Endothelial cell (in vitro differentiated cells): ENCODE results near the gene KRTAP3-1. TPM values are rescaled to one million over a fixed set of nuclear protein-coding genes. Genes with fewer than 3 reads are reported as not detected.

ENCODE experiments used
- DNase-seq: peaks from one replicate; pipeline ENCODE4 v3.0.0; 2021; ENCODE audit warnings: low spot score
- H3K27ac Mint-ChIP-seq: one replicate; pipeline ENCODE4 v1.8.0; 2021; ENCODE audit warnings: mixed read lengths, inconsistent platforms; ENCODE audit not compliant: unreplicated experiment
- H3K27me3 Mint-ChIP-seq: one replicate; pipeline ENCODE4 v1.8.0; 2021; ENCODE audit warnings: mild to moderate bottlenecking, moderate library complexity, mixed read lengths, inconsistent platforms; ENCODE audit not compliant: unreplicated experiment
- H3K36me3 Mint-ChIP-seq: one replicate; pipeline ENCODE4 v1.8.0; 2021; ENCODE audit warnings: mild to moderate bottlenecking, low read depth, mixed read lengths, inconsistent platforms; ENCODE audit not compliant: unreplicated experiment
- H3K4me1 Mint-ChIP-seq: one replicate; pipeline ENCODE4 v1.8.0; 2021; ENCODE audit warnings: mild to moderate bottlenecking, mixed read lengths, inconsistent platforms; ENCODE audit not compliant: unreplicated experiment
- H3K4me3 Mint-ChIP-seq: one replicate; pipeline ENCODE4 v1.8.0; 2021; ENCODE audit warnings: mild to moderate bottlenecking, mixed read lengths, inconsistent platforms; ENCODE audit not compliant: unreplicated experiment
- H3K9me3 Mint-ChIP-seq: one replicate; pipeline ENCODE4 v1.8.0; 2021; ENCODE audit warnings: mixed read lengths, inconsistent platforms; ENCODE audit not compliant: unreplicated experiment
- total RNA-seq: library from RNA; stranded (reverse); fragmentation: NEBNext Ultra II Directional; extraction: Animal tissue kit (Norgen Biotek cat#: 25700); gene quantifications from one replicate; pipeline ENCODE4 v1.2.1, GENCODE V29; 2021; ENCODE audit not compliant: unreplicated experiment
- TF ChIP-seq, protein P1 (sequence below): fragments of 200-600 bp; sonication (generic); IDR thresholded peaks from one replicate; pipeline ENCODE4 v1.5.0; 2021; ENCODE audit warnings: antibody characterized with exemption; ENCODE audit not compliant: unreplicated experiment

The KRTAP3-1 gene
- total RNA-seq, 1 donor from 2014 or later = not detected

DNA sequence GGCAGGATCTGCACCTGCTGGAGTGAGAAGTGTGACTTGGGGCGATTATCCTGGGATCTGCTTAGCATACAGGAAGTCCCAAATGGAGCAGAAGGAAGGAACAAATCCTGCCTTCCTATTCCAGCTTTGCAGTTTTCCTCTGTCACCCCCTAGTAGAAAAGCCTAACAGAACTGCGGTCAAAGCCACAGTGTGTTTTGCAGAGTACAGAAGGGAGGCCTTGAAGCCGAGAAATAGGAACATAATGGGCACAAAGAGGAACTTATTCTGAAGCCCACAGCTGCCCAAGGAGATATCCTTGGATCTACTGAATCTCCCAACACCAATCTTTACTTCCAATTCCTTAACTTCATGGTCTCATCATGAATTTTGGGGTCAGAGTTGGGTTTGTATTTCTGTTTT is 9.6 kb upstream of the KRTAP3-1 start:
- H3K36me3 Mint-ChIP-seq = no peaks in the 10 kb centered on the region
- H3K27me3 Mint-ChIP-seq = no peaks in the 10 kb centered on the region

DNA sequence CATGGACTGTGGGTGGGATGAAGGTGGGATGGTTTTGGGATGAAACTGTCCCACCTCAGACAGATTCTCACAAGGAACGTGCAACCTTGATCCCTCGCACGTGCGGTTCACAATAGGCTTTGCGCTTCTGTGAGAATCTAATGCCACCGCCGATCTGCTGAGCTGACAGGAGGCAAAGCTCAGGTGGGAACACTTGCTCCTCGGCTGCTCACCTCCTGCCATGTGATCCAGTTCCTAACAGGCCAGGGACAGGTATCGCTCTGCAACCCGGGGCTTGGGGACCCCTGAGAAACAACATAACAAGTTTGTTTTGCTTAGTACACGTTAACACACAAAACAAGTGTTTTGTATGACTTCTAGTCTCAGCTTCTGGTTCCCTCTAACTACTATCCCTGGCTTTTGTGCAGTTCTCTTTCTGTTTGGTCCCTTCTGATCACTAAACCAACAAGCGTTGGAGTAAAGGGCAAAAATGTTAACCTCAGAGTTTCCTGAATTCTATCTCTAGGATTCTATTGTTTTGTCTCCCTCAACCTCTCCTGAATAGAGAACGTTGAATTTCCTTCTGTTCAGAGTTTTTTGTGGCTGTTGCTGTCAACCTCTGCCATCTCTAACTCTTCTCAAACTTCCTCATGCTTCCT is 7.8 kb upstream of the KRTAP3-1 start:
- H3K27ac Mint-ChIP-seq = no peak overlapping the region
- peaks cover 22% of the 10 kb centered on the region for H3K4me1 Mint-ChIP-seq
- no peak for DNase-seq
- H3K36me3 Mint-ChIP-seq = no peaks in the 10 kb centered on the region
- TF ChIP-seq, protein P1, sequence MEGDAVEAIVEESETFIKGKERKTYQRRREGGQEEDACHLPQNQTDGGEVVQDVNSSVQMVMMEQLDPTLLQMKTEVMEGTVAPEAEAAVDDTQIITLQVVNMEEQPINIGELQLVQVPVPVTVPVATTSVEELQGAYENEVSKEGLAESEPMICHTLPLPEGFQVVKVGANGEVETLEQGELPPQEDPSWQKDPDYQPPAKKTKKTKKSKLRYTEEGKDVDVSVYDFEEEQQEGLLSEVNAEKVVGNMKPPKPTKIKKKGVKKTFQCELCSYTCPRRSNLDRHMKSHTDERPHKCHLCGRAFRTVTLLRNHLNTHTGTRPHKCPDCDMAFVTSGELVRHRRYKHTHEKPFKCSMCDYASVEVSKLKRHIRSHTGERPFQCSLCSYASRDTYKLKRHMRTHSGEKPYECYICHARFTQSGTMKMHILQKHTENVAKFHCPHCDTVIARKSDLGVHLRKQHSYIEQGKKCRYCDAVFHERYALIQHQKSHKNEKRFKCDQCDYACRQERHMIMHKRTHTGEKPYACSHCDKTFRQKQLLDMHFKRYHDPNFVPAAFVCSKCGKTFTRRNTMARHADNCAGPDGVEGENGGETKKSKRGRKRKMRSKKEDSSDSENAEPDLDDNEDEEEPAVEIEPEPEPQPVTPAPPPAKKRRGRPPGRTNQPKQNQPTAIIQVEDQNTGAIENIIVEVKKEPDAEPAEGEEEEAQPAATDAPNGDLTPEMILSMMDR = no peak
- no peaks in the 10 kb centered on the region for H3K27me3 Mint-ChIP-seq
- H3K4me3 Mint-ChIP-seq = no peak overlapping the region
- H3K9me3 Mint-ChIP-seq = no peaks in the 10 kb centered on the region

More for the DNA sequence above, 9.6 kb upstream of the KRTAP3-1 start:
- H3K4me3 Mint-ChIP-seq = no peak overlapping the region
- H3K27ac Mint-ChIP-seq = no peak overlapping the region
- H3K9me3 Mint-ChIP-seq = no peaks in the 10 kb centered on the region
- TF ChIP-seq, protein P1 = no peak
- H3K4me1 Mint-ChIP-seq = peaks cover 22% of the 10 kb centered on the region
- DNase-seq = no peak

DNA sequence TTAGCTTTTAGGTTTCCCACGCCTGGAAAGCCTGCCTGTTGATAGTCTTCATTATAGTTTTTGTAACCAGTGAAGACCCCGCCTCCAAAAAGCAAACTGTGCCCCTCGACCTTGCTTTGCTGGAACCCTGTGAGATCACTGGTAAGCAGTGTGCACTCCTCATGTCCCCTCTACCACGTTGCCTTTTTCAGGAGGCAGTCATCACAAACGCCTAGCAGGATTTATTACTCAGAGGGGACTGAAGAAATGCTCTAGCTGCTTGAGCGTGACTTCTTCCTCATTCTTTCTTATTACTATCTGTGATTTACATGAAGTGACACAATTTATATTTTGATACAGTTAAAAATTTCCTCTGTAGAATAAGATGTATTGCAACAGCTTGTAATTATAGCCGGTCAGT is 6.5 kb upstream of the KRTAP3-1 start:
- Mint-ChIP-seq H3K36me3 (no peaks in the 10 kb centered on the region), H3K9me3 (no peaks in the 10 kb centered on the region), H3K4me1 (peaks cover 22% of the 10 kb centered on the region), H3K27ac (no peak overlapping the region), H3K4me3 (no peak overlapping the region), H3K27me3 (no peaks in the 10 kb centered on the region)
- DNase-seq = no peak
- TF ChIP-seq, protein P1 = no peak

DNA sequence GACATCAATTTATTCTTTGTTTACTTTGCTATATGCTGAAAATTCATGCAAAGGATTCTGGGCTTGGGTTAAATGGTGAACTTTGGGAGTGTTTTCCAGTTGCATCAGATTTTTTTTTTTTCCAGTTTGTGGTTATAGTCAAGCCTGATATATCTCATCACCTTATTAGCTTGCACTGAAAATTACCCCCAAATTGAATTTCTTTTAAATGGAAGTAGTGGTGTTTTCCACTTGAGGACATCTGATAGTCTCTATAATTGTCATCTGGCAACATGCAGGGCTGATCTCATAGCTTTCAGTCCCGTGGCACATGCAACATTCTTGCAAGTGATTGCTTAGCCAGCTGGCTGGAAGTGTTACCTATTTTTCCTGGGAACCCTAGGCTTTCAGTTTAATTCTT is 4.7 kb upstream of the KRTAP3-1 start:
- no peaks in the 10 kb centered on the region for H3K9me3 Mint-ChIP-seq
- peaks cover 19% of the 10 kb centered on the region for H3K4me1 Mint-ChIP-seq
- TF ChIP-seq, protein P1 = no peak
- H3K36me3 Mint-ChIP-seq = no peaks in the 10 kb centered on the region
- DNase-seq = no peak
- no peaks in the 10 kb centered on the region for H3K27me3 Mint-ChIP-seq
- no peak overlapping the region for H3K4me3 Mint-ChIP-seq
- H3K27ac Mint-ChIP-seq = no peak overlapping the region

DNA sequence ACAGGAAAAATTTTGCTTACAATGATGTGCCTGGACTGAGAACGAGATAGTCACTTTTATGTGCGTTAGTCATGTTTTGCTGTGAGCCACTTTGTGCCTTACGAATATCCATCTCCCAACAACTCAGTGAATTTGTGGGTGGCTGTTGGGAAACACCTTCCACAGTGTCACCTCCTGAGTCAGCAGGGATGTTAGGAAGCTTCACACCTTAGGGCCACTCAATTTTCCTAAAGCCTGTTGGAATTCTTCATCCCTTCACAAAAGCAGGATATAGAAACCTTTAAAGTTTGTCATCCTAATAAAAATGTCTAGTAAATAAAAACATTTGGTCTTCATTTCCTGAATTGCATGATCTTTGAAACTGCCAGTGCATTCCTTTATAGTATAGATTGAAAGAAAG is 4.3 kb upstream of the KRTAP3-1 start:
- Mint-ChIP-seq H3K9me3 (no peaks in the 10 kb centered on the region), H3K27me3 (no peaks in the 10 kb centered on the region), H3K4me1 (peaks cover 15% of the 10 kb centered on the region), H3K36me3 (no peaks in the 10 kb centered on the region), H3K4me3 (no peak overlapping the region), H3K27ac (no peak overlapping the region)
- no peak for DNase-seq
- TF ChIP-seq, protein P1 = no peak
